DMS153 treated with DMSO at 0.1 percent for 48 hours (cell line): ENCODE measurements around the gene DLEU7.

Source experiments
- DNase-seq: peaks from one replicate; lab custom pipeline; 2025; ENCODE audit not compliant: unreplicated experiment; lab: John Stamatoyannopoulos, UW

The DLEU7 gene

DNA sequence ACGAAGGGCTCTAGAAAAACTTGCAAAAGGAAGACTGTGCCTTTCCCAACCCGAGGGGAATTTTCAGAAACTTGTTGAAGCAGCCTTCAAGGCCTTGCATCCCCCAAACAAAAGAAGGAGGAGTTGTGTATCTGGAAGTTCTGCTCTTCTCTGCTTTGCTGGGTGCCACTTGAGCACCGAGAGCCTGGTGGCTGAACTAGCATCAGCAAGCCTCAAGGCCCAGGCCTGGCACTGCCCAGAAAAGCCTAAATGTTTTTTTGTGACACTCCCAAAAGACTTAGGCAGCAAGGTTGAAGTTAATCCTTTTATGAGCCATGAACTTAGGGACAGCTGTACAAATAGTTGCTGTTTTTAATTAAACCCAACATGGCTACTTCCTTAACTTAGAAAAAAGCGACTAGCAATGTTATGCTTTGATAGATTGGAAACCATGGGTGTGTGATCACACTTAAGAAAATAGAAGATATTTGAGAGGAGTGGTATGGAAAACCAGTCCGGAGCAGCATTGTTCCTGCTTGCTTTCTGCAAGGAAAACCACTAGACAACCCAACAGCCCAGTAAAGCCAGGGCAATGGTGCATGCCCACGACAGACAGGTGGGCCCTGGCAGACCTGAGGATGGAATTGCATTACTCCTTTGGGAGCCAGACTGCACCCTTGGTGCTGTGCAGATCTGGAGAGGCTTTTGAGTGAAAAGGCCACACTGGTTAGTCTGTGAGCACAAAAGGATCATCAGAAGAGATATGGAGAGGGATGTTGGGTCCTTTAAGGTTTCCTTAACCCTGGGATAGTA, 788 bp upstream of the DLEU7 start:
- no peak for DNase-seq

DNA sequence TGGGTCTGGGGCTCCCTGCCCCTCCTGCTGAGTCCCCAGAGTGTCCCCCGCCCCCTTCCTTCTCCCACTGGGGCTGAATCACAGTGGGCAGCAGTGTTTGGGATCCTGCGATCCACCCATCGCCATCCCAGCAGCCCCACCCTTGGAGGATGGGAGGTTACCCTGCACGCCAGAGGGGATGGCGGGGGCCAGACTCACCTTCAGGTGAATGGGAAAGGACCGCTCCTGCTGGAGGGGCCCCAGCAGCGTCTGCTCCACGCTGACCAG, 569 bp downstream of the DLEU7 start:
- no peak for DNase-seq

DNA sequence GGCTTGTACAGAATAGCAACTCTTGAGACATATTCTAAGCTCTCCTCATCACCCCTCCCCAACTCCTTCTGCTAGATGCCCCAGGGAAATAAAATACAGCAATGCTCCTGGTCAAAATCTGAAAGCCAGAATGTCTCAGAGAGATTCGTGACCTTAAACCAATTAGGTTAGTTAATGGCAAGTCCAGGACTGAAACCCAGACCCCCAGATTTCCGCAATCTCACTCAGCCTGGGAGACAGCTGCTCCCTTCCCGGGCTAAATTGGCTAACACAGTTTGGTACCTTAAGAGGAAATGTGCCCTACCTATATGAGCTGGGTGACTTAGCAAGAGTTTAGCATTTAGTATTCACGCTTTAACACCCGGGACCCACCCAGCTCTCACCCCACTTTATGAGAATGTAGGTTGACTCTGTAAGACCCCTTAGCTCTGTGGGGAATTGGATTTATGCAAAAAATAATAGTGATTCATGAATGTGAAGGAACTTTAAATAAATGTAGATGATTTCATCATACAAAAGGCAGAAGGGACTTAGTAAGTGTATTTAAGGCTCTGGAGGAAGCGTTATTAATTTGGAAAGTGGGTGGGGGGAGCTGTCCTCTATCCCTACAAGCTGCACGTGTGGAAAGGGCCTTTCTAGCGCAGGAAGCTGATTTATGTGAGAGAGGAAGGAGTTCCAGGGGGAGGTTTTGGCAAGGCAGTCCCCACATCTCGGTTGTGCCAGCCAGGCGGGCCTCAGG, 1.1 kb downstream of the DLEU7 start:
- DNase-seq, result no peak

DNA sequence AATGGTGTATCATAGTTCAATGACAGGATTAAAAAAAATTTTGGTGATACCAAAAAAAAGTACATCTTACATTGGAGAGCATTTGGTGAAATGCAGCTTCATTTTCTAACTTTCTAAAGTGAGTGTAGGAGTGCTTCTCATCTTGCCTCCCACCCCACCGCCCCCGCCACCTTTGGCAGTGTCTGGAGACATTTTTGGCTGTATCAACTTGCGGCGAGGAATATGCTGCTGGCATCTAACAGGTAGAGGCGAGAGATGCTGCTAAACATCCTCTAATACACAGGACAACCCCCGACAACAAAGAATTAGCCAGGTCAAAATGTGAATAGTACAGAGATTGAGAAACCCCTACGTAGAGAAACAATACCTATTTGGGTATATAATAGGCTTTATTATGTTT, 1.7 kb downstream of the DLEU7 start:
- DNase-seq, result no peak

DNA sequence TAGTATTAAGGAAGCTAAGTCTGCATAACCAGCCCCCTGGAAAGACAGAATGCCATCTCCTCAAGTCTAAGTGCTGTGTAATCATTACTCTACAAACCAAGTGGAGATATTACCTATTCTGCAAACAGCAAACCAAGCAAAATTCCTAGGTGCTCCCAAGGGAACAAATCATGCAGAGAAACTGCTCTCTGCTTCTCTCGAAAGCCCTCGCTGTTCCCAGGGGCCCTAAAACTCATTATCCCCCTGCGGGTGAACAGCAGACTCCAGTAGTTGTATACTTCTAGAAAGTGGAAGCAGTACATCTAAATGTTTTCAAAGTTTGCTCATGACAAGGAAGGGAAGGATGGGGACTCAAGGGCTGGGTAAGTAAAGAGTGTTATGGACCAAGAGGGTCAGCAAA, 3.2 kb downstream of the DLEU7 start:
- DNase-seq, result no peak

DNA sequence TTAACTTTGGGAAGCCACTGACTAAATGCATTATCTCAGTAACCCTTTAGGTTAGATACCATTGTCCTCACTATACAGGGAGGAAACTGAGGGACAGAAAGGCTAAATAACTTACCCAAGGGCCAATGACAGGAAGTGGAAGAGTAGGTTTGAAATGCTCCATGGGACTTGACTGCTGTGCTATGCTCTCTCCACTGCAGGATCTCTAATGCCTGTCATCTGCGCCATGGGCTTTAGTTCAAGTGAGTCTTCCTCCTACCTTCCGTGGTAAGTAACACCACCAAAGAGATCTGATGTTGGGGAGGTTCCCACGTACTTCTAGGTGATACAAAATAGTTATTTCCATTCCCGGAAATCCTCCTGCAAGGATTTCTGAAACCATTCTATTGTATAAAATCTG, 3.7 kb downstream of the DLEU7 start:
- no peak for DNase-seq

DNA sequence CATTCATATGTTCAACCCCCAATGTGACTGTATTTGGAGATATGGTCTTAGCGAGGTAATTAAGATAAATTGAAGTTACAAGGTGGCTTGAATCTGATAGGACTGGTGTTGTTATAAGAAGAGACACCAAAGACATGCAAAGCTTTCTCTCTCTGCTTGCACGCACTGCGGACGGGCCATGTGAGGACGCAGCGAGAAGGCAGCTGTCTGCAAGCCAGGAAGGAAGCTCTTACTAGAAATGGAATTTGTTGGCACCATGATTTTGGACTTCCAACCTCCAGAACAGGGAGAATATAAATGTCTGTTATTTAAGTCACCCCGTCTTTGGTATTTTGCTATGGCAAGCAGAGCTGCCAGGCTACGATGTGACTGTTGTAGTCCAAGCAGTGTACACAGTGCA, 4.8 kb downstream of the DLEU7 start:
- no peak for DNase-seq

DNA sequence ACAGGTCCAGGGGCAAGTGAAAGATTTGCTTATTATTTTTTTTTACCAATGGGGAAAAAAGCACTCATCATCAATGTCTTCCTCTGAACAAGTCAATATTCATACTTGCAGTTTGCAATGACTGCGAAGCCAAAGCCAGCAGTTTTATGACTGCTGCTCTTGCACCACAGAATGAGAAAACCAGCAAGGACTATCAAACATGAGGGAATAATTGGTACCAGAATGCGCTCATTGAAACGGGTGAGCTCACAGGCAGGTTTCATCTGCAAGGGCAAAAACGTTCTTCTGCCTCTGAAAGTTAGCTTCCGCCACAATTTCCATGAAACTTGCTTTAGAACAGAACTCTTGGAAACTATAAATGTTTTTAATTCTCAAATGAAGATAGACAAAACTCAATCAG, 5.5 kb downstream of the DLEU7 start:
- DNase-seq, result no peak

DNA sequence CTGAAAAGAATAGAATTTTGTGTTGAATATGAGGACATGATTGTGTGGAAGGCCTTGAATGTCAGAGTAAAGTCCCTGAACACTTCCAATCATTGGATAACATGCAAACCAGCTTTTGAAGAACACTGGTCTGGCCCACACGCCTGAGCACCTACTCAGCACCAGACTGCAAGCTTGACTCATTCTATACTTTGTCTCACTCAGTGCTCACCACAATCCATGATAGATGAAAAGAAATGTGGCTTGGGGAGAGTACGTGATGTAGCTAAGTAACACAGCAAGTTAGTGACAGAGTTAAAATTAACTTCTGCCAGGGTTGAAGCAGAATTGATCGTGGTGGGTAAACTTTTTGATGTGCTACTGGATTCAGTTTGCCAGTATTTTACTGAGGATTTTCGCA, 12.0 kb downstream of the DLEU7 start:
- DNase-seq, result no peak

DNA sequence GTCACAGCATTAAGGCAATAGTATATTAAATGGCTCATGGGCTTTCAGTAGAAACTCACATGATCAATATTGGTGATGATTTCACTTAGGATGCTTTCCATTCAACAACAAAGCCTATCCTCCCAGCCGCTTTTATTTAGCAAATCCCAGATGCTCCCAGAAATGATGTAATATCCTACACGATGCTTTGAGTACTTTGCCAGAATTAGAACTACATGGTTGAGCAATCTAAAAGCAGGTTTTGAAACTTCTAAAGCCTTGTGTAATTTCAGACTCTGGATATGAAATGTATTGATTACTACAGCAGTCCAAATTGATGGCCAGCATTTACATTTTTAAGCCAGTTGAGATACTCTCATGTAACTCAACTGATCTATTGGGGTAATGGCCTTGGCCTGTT, 13.6 kb downstream of the DLEU7 start:
- no peak for DNase-seq

DNA sequence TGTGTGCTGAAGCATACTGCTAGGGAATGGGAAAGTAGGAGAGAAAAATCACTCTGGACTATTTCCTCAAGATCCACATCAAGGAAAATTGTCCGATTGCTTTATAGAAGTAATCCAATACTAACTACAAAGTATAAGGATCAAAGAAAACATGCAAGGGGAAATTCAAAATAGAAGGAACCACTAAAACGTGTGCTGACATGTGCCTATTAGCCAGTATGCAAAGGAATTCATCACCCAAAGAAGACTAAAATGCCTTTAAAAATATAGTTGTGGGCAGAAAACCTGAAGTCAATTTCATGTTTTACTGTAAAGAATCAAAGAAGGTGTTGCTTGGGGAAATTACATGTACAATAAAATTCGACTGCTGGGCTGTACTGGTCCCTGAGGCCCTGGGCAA, 14.3 kb downstream of the DLEU7 start:
- no peak for DNase-seq

DNA sequence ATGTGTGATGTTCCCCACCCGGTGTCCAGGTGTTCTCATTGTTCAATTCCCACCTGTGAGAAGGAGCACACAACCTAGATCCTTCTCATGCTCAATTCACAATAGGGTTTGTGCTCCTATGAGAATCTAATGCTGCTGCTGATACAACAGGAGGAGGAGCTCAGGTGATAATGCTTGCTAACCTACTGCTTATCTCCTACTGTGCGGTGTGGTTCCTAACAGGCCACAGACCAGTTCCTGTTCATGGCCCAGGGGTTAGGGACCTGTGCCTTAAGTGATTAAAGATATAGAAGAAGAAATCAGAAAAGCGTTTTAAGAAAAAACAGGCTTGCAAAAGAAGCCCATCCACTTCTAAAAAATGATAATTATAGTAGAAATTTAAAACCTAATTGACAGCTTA, 17.5 kb downstream of the DLEU7 start:
- no peak for DNase-seq

DNA sequence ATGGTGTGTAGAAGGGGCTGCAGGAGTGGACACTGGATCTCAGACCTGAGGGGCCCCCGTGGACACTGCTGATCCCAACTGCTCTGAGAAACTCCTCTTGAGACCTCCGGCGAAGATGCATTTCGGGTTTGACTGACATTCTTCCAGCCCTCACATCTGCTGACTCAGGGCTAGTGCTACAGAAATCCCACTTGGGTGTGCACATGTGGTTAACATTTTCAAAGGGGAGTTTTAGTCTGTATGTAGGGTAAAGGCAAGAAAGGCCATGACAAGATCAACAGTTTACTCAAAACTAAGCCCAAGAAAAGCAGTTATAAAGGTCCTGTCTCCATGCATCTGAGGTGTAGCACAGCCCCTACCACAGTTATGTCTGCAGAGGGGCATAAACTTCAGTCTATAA, 31.2 kb downstream of the DLEU7 start:
- DNase-seq, result no peak

DNA sequence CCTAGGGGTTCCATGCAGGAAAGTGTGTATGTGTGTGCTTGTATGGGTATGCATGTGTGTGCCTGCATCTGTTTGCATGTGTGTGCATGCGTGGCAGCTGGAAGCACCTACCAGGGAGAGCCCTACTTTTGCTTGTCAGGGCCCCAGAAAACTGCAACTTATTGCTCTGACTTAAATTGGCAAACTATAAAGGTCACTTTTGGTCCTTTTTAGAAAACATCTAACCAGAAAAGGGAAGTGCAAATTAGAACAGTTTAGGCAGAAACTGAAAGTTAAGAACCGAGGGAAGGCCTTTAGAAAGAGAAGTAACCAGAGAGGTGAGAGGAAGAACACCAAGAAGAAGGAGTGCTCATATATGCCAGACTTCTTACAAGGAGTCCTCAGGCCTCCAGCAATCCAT, 32.5 kb downstream of the DLEU7 start:
- no peak for DNase-seq

DNA sequence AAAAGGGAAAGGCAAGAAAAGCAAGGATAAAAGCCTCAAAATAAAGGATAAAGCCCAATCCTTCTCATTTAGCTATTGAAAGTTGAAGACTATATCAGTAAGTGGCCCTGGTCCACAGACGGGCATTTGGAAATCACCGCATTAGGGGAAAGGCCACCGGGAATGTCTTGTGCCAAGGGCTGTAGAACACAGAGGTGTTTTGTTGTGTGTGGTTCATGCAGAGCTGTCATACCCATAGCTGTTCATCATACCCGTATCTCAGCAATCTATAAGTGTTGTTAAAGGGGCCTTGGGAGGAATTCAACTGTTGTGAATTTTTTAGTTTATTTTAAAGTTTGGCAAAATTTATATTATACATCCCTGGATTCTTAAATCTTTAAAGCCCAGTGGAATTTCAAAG, 33.0 kb downstream of the DLEU7 start:
- no peak for DNase-seq

DNA sequence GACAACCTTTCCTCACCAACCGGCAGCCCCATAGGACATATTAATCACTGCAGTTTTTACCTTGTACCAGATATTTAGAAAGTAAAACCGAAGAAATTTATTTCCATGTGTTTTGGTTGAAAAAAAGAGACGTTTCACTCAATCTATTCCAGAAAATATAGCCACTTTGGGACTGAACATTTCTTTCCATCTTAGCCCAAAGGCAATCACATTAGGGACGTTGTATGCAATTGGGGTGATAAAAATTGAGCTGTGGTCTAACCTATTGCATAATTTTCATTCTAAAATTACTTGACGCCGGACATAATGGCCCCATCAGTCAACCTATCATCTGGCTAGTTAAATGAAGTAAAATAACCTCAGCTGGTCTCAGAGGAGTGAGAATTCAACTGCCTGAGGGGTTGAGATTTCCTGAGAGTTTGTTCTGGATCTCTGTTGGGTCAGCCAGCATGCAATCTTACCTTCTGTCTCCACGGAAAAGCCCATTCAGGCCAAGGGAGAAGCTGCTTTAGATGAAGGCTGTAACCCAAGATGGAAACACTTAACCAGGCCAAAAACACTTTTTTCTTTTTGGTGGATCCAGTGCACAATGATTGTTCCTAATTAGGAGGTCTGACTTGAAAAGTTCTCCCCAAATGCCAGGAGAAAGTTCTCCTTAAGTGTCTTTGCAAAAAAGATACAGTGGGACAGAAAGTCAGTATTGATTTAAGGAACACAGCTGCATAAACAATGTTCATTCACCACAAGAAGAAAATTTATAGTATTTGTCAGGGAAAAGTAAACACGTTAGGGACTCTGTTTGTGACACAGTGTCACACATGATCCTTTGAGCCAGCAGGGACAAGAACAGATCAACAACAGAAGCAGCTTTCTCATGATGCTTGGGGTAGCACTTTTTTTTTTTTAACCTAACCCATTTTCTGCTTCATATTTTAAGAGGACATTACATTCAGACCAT, 34.1 kb downstream of the DLEU7 start:
- DNase-seq, result peak; percentile 55

DNA sequence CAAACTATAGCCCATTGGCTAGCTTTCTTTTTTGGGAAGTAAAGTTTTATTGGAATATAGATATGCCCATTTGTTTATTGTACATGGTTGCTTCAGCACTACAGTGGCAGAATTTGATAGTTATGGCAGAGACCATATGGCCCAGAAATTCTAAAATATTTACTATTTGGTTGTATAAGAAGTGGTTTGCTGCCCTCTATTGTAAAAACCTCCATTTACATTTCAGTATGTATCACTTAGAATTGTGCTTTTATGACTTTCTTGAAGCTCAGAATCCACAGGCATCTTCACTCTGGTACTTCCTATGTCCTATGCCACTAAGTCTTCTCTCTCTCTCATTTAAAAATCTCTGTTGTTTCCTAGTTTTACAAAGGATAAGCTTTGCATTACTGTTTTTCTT, 37.7 kb downstream of the DLEU7 start:
- DNase-seq, result no peak

DNA sequence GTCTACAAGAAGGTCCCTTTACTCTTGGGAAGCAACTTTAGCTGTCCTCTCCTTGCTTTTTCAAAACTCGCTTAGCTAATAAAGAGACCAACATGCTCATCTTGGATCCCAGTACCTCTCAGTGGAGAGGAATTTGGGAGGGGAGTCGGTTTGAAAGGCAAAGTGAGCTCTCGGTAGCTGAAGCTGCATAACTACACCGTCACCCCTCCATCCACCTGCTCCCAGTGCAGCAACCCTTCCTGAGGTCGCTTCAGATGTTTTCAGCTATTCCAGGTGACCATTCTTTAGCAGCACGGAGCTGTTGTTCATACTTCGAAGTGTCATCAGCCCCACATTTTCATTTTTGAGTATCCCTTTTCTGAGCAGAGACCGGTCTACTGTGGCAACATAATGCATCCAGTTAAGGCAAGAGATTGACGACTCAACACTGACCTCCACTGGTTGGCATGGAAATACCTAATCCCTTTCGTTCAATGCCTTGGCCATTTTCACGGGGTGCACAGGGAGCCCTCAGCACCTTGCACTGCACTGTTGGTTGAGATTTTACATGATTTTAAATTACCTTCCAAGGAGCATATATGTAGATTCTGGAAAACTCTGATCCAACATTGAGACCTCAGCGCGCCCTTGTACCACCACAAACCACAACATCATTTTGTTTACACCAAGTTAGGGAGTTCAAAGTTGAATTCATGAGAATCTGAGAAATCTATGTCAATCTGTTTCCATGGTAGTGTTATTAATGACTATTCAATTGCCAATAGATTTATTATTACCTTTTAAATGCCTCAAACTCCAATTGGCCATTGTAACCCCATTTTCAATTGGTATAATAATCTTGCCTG, 42.2 kb downstream of the DLEU7 start:
- peak; percentile 45 for DNase-seq

DNA sequence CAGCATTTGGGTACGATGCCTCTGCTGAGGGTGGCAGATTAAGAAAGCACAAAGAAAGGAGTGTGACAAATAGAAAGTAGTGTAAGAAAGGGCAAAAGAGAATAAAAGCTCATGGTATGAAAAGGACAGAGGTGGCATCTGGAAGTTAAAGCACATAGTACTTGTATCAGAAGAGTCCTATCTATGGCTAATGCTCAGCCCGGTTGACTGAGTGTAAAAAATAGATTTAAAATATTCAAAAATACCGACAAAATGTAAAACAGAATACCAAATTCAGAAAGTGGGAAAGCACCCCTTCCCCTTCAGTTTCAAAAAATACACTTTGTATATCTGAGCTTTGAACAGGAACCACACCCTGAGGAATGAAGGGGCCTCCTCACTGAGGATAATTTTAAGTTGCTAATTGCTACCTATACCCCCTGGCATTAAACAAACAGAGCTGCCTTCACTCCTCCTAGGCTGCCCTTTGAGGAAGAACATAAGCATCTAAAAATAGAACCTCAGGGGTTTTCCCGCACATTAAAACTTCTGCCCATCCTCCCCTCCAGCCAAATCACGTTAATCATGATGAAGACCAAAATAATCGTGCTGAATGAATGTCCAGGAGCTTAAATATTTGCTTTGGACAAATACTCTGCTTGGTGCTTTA, 43.3 kb downstream of the DLEU7 start:
- peak; percentile 11 for DNase-seq

DNA sequence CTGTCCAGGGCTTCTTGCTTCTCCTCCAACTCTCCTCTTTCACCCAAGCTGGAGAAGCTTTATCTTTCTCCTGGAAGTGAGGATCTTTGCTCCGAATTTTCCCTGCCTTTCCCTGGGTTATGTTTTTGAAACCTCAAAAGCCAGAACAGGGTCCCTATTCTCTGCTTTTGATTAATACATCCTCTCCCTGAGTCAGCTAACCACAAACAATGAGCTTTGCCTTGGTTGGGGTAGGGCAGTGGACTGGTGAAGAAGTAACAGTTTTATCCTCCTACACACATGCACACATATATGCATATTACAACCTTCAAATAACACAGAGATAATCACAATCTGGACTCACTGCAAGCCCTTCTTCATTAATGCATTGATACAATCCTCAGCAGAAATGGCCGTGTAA, 44.6 kb downstream of the DLEU7 start:
- no peak for DNase-seq
